Gastroesophageal sphincter (tissue), 3 donors: ENCODE results near the gene PRKG1.

Experiments used
- POLR2A ChIP-seq, 2 donors: fragments of 450-650 bp; IDR thresholded peaks; one replicate each; pipeline ENCODE4 v1.6.1; 2017; ENCODE audit warnings: antibody characterized with exemption in 2 of 2, mild to moderate bottlenecking in 2 of 2, moderate library complexity in 1 of 2
- POLR2AphosphoS5 ChIP-seq: sonication (generic); formaldehyde crosslinking; IDR thresholded peaks from one replicate; pipeline ENCODE4 v1.6.1; 2017; ENCODE audit warnings: antibody characterized with exemption
- TF ChIP-seq, protein P1 (sequence below), 4 experiments: fragments of 200-600 bp in 2 of 4; fragments of 450-650 bp in 2 of 4; sonication (generic) in 1 of 4; IDR thresholded peaks; one replicate each; pipeline ENCODE4 v1.5.1; 2017 to 2019; ENCODE audit warnings: antibody characterized with exemption in 4 of 4, mild to moderate bottlenecking in 2 of 4, moderate library complexity in 2 of 4

DNA sequence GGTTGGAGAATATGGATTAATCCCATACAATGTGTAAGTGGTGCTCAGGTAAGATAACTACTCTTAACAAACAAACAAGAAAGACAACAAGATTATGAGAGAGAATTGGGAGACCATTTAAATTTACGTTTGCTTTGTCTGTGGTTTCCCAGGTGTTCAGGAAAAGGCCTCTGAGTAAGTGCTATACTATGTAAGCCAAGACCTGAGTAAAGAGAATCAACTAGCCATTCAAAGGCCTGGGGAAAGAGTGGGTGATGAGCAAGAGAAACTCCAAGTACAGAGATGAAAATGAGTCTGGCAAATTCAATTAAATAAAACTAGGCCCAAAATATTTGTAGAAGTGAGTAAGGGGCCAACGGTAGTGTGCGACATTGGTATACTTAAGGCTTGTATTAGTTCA lies 615.2 kb downstream of the PRKG1 start:
- TF ChIP-seq POLR2AphosphoS5 (no peak), POLR2A (IDR thresholded peaks at IDR 0.05) (no peak)
- TF ChIP-seq, protein P1, sequence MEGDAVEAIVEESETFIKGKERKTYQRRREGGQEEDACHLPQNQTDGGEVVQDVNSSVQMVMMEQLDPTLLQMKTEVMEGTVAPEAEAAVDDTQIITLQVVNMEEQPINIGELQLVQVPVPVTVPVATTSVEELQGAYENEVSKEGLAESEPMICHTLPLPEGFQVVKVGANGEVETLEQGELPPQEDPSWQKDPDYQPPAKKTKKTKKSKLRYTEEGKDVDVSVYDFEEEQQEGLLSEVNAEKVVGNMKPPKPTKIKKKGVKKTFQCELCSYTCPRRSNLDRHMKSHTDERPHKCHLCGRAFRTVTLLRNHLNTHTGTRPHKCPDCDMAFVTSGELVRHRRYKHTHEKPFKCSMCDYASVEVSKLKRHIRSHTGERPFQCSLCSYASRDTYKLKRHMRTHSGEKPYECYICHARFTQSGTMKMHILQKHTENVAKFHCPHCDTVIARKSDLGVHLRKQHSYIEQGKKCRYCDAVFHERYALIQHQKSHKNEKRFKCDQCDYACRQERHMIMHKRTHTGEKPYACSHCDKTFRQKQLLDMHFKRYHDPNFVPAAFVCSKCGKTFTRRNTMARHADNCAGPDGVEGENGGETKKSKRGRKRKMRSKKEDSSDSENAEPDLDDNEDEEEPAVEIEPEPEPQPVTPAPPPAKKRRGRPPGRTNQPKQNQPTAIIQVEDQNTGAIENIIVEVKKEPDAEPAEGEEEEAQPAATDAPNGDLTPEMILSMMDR (IDR thresholded peaks at IDR 0.05): no peak
